Neutrophil (primary cell): ENCODE results near the gene NINL.

ENCODE experiments used
- H3K27ac ChIP-seq: fragments of 200-600 bp; sonication (generic); 2 replicates; pipeline ENCODE4 v1.5.1; 2016; ENCODE audit warnings: mild to moderate bottlenecking, moderate library complexity
- H3K27me3 ChIP-seq: fragments of 200-600 bp; sonication (generic); 2 replicates; pipeline ENCODE4 v1.6.0; 2016; ENCODE audit warnings: mild to moderate bottlenecking
- H3K36me3 ChIP-seq: fragments of 200-600 bp; sonication (generic); 2 replicates; pipeline ENCODE4 v1.5.1; 2017
- H3K4me1 ChIP-seq, 2 experiments: fragments of 200-600 bp in 1 of 2; sonication (generic) in 1 of 2; 1 replicate in 1 of 2; 2 replicates in 1 of 2; pipeline versions ENCODE4 v1.5.1 to v1.6.1; 2013 to 2016; ENCODE audit warnings: low read depth in 1 of 2, low read length in 1 of 2, mild to moderate bottlenecking in 1 of 2, moderate library complexity in 1 of 2; ENCODE audit not compliant: control insufficient read depth in 1 of 2, insufficient read depth in 1 of 2
- H3K4me3 ChIP-seq, 2 experiments: fragments of 200-600 bp in 1 of 2; sonication (generic) in 1 of 2; 1 replicate in 1 of 2; 2 replicates in 1 of 2; pipeline ENCODE4 v1.5.1; 2013 to 2016; ENCODE audit warnings: low read depth in 1 of 2, low read length in 1 of 2, mild to moderate bottlenecking in 1 of 2, moderate library complexity in 1 of 2
- H3K9me3 ChIP-seq: fragments of 200-600 bp; sonication (generic); 2 replicates; pipeline ENCODE4 v1.5.1; 2016
- CTCF ChIP-seq: fragments of 200-600 bp; sonication (generic); IDR thresholded peaks from 2 replicates; pipeline ENCODE4 v1.5.1; 2016; ENCODE audit warnings: antibody characterized with exemption

The NINL gene

GRCh38 chr20:25624500-25624939 is 39.2 kb upstream of the NINL start:
- Histone ChIP-seq H3K9me3 (no peaks in the 10 kb centered on the region), H3K27me3 (no peaks in the 10 kb centered on the region), H3K27ac (peak overlapping the region; percentile 78), H3K36me3 (no peaks in the 10 kb centered on the region), H3K4me1 (peaks cover 22 to 25% of the 10 kb centered on the region in 2 experiments), H3K4me3 (peak overlapping the region; percentile 66 to 95)
- no peak for TF ChIP-seq CTCF

- Histone ChIP-seq H3K4me1 (peaks cover 23 to 27% of the 10 kb centered on the region in 2 experiments), H3K27me3 (no peaks in the 10 kb centered on the region), H3K4me3 (peak within 1 kb of the TSS; percentile 66 to 95), H3K9me3 (no peaks in the 10 kb centered on the region), H3K36me3 (no peaks in the 10 kb centered on the region), H3K27ac (peak within 1 kb of the TSS; percentile 78)
- no peak for TF ChIP-seq CTCF
These were observed 38.6 kb upstream of the NINL start, which contains the start of gene NANP for GRCh38 chr20:25623736-25624499. NANP (minus strand) TSS chr20:25624014; CDS start chr20:25623948, 66 bp downstream.

GRCh38 chr20:25623225-25623735 is 37.9 kb upstream of the NINL start:
- TF ChIP-seq CTCF: no peak
- no peaks in the 10 kb centered on the region for H3K36me3 ChIP-seq
- peak overlapping the region; percentile 78 for H3K27ac ChIP-seq
- H3K4me1 ChIP-seq: peaks cover 23 to 27% of the 10 kb centered on the region in 2 experiments
- peak overlapping the region; percentile 66 to 95 for H3K4me3 ChIP-seq
- no peaks in the 10 kb centered on the region for H3K9me3 ChIP-seq
- H3K27me3 ChIP-seq: no peaks in the 10 kb centered on the region

- Histone ChIP-seq H3K27ac (peak overlapping the region; percentile 78), H3K4me1 (peaks cover 23 to 27% of the 10 kb centered on the region in 2 experiments), H3K9me3 (no peaks in the 10 kb centered on the region), H3K4me3 (peak overlapping the region; percentile 66 to 95), H3K27me3 (no peaks in the 10 kb centered on the region), H3K36me3 (no peaks in the 10 kb centered on the region)
- TF ChIP-seq CTCF: no peak
These were observed 37.3 kb upstream of the NINL start for GRCh38 chr20:25622450-25623224.

- no peak for TF ChIP-seq CTCF
- H3K4me1 ChIP-seq: peaks cover 23 to 27% of the 10 kb centered on the region in 2 experiments
- no peak overlapping the region for H3K27ac ChIP-seq
- no peaks in the 10 kb centered on the region for H3K27me3 ChIP-seq
- no peaks in the 10 kb centered on the region for H3K36me3 ChIP-seq
- no peak overlapping the region for H3K4me3 ChIP-seq
- no peaks in the 10 kb centered on the region for H3K9me3 ChIP-seq
These were observed 36.7 kb upstream of the NINL start for GRCh38 chr20:25622049-25622448.
